ENCODE data around the gene PSMB3.

The PSMB3 gene

DNA sequence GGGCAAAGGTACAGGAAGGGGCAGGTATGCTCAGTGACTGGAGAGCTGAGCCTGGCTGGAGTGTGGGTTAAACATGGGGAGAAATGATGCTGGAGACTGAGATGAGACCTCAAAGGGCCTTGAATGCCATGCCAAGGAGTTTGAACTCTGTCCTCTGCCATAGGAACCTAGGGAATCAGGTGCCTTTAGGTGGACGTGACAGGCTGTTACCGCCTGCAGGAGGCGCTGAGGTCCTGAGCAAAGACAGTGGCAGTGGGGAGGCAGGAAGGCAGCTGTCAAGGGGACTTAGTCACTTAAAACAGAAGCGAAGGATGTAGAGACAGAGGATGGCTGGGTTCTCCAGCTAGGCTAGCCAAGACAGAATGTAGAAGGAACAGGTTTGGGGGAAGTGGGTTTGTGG, 9.1 kb downstream of the PSMB3 start:
- no peak for TF ChIP-seq SUZ12 (IDR thresholded peaks at IDR 0.05; ENCODE audit: extremely low read depth, insufficient read depth, insufficient read length)
- TF ChIP-seq ZNF274 (IDR thresholded peaks at IDR 0.05; ENCODE audit: low read depth, low read length), result no peak
- TF ChIP-seq YY1 (IDR thresholded peaks at IDR 0.05; ENCODE audit: insufficient read depth, insufficient read length), result no peak
- Histone ChIP-seq H3K27me3 (ENCODE audit: insufficient read depth, insufficient read length) (no peaks in the 10 kb centered on the region), H3K4me1 (ENCODE audit: insufficient read depth, insufficient read length) (no peaks in the 10 kb centered on the region), H3K4me3 (ENCODE audit: insufficient read length, low read depth) (no peak overlapping the region), H3K9me3 (ENCODE audit: insufficient read depth, low read length) (no peaks in the 10 kb centered on the region), H3K36me3 (ENCODE audit: insufficient read depth, insufficient read length, low read length) (peaks cover 90% of the 10 kb centered on the region), H3K9ac (ENCODE audit: insufficient read length, low read depth) (no peak overlapping the region)
- DNase-seq (ENCODE audit: low read depth, low spot score), result no peak

DNA sequence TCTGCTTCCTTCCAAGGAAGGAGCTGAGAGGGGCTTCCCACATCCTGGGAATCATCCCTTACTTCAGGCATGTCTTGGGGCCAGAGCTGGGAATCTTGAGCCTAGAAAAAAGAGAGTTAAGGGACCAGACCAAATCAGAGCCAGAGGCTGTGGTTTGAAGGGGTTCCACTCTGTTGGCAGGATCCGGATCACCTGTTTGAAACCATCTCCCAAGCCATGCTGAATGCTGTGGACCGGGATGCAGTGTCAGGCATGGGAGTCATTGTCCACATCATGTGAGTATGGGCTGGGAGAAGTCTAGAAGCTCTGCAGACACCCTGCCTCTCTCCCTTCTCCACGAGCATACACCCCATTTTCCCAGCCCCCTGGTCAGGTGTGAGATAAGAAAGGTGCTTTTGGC, 9.7 kb downstream of the PSMB3 start:
- no peaks in the 10 kb centered on the region for H3K9me3 ChIP-seq (ENCODE audit: insufficient read depth, low read length)
- no peaks in the 10 kb centered on the region for H3K27me3 ChIP-seq (ENCODE audit: insufficient read depth, insufficient read length)
- no peak overlapping the region for H3K4me3 ChIP-seq (ENCODE audit: insufficient read length, low read depth)
- TF ChIP-seq YY1 (IDR thresholded peaks at IDR 0.05; ENCODE audit: insufficient read depth, insufficient read length), result no peak
- no peak for TF ChIP-seq SUZ12 (IDR thresholded peaks at IDR 0.05; ENCODE audit: extremely low read depth, insufficient read depth, insufficient read length)
- TF ChIP-seq ZNF274 (IDR thresholded peaks at IDR 0.05; ENCODE audit: low read depth, low read length), result no peak
- no peak for DNase-seq (ENCODE audit: low read depth, low spot score)
- H3K9ac ChIP-seq (ENCODE audit: insufficient read length, low read depth), result no peak overlapping the region
- no peaks in the 10 kb centered on the region for H3K4me1 ChIP-seq (ENCODE audit: insufficient read depth, insufficient read length)
- peaks cover 90% of the 10 kb centered on the region for H3K36me3 ChIP-seq (ENCODE audit: insufficient read depth, insufficient read length, low read length)

DNA sequence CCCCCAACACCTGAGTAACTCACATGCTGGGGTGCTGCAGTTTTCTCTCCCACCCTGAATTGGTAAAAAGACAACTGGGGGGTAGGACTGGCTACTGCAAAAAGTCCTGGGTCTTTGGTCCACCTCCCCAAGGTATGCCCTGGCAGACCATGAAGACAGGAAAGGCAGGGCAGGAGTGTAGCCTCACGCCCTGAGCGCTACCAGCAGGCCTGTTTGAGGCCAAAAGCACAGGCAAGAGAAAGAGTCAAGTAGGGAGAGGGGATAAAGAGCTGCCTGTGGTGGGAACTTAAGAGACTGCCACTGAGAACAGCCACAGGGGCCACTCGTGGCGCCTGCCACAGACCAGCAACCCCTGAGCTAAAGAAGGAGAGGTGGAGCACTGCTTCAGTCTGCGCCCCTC, 13.8 kb downstream of the PSMB3 start:
- Histone ChIP-seq H3K4me3 (ENCODE audit: insufficient read length, low read depth) (no peak overlapping the region), H3K9ac (ENCODE audit: insufficient read length, low read depth) (no peak overlapping the region), H3K9me3 (ENCODE audit: insufficient read depth, low read length) (no peaks in the 10 kb centered on the region), H3K27me3 (ENCODE audit: insufficient read depth, insufficient read length) (no peaks in the 10 kb centered on the region), H3K36me3 (ENCODE audit: insufficient read depth, insufficient read length, low read length) (peaks cover 93% of the 10 kb centered on the region), H3K4me1 (ENCODE audit: insufficient read depth, insufficient read length) (no peaks in the 10 kb centered on the region)
- TF ChIP-seq ZNF274 (IDR thresholded peaks at IDR 0.05; ENCODE audit: low read depth, low read length) (no peak), YY1 (IDR thresholded peaks at IDR 0.05; ENCODE audit: insufficient read depth, insufficient read length) (no peak), SUZ12 (IDR thresholded peaks at IDR 0.05; ENCODE audit: extremely low read depth, insufficient read depth, insufficient read length) (no peak)
- no peak for DNase-seq (ENCODE audit: low read depth, low spot score)

GRCh38 chr17:38768417-38768816, 15.9 kb downstream of the PSMB3 start:
- DNase-seq (ENCODE audit: low read depth, low spot score), result no peak
- no peak overlapping the region for H3K9ac ChIP-seq (ENCODE audit: insufficient read length, low read depth)
- H3K36me3 ChIP-seq (ENCODE audit: insufficient read depth, insufficient read length, low read length), result peaks cover 97% of the 10 kb centered on the region

DNA sequence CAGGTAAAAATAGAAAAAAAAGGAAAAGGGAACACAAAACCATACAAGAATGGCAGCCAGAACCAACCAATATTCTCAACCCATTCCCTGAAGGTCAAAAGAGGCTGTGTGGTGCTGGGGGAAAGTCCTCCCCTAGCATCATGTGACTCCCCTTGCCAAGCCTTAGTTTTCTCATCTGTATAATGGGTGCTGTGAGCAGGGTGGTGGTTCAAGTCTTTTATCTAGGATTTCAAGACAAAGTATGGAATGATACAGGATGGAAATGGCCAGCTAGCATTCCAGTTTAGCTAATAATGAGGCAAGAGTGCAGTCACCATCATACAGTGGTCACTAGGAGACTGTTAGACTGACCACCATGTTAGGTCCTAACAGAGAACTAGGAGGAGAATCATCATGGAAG, 20.7 kb downstream of the PSMB3 start:
- TF ChIP-seq YY1 (IDR thresholded peaks at IDR 0.05; ENCODE audit: insufficient read depth, insufficient read length) (no peak), ZNF274 (IDR thresholded peaks at IDR 0.05; ENCODE audit: low read depth, low read length) (no peak), SUZ12 (IDR thresholded peaks at IDR 0.05; ENCODE audit: extremely low read depth, insufficient read depth, insufficient read length) (no peak)
- peaks cover 89% of the 10 kb centered on the region for H3K36me3 ChIP-seq (ENCODE audit: insufficient read depth, insufficient read length, low read length)
- no peaks in the 10 kb centered on the region for H3K4me1 ChIP-seq (ENCODE audit: insufficient read depth, insufficient read length)
- DNase-seq (ENCODE audit: low read depth, low spot score), result no peak
- no peaks in the 10 kb centered on the region for H3K27me3 ChIP-seq (ENCODE audit: insufficient read depth, insufficient read length)
- no peaks in the 10 kb centered on the region for H3K9me3 ChIP-seq (ENCODE audit: insufficient read depth, low read length)
- no peak overlapping the region for H3K4me3 ChIP-seq (ENCODE audit: insufficient read length, low read depth)
- H3K9ac ChIP-seq (ENCODE audit: insufficient read length, low read depth), result no peak overlapping the region

More at GRCh38 chr17:38768417-38768816, 15.9 kb downstream of the PSMB3 start:
- TF ChIP-seq SUZ12 (IDR thresholded peaks at IDR 0.05; ENCODE audit: extremely low read depth, insufficient read depth, insufficient read length), result no peak
- no peak for TF ChIP-seq ZNF274 (IDR thresholded peaks at IDR 0.05; ENCODE audit: low read depth, low read length)
- no peak for TF ChIP-seq YY1 (IDR thresholded peaks at IDR 0.05; ENCODE audit: insufficient read depth, insufficient read length)
- Histone ChIP-seq H3K4me1 (ENCODE audit: insufficient read depth, insufficient read length) (no peaks in the 10 kb centered on the region), H3K4me3 (ENCODE audit: insufficient read length, low read depth) (no peak overlapping the region), H3K9me3 (ENCODE audit: insufficient read depth, low read length) (no peaks in the 10 kb centered on the region), H3K27me3 (ENCODE audit: insufficient read depth, insufficient read length) (no peaks in the 10 kb centered on the region)

- no peaks in the 10 kb centered on the region for H3K27me3 ChIP-seq (ENCODE audit: insufficient read depth, insufficient read length)
- peaks cover 89% of the 10 kb centered on the region for H3K36me3 ChIP-seq (ENCODE audit: insufficient read depth, insufficient read length, low read length)
- no peaks in the 10 kb centered on the region for H3K4me1 ChIP-seq (ENCODE audit: insufficient read depth, insufficient read length)
- no peak for DNase-seq (ENCODE audit: low read depth, low spot score)
- H3K9ac ChIP-seq (ENCODE audit: insufficient read length, low read depth), result no peak overlapping the region
- no peak overlapping the region for H3K4me3 ChIP-seq (ENCODE audit: insufficient read length, low read depth)
- H3K9me3 ChIP-seq (ENCODE audit: insufficient read depth, low read length), result no peaks in the 10 kb centered on the region
- TF ChIP-seq YY1 (IDR thresholded peaks at IDR 0.05; ENCODE audit: insufficient read depth, insufficient read length) (no peak), SUZ12 (IDR thresholded peaks at IDR 0.05; ENCODE audit: extremely low read depth, insufficient read depth, insufficient read length) (no peak), ZNF274 (IDR thresholded peaks at IDR 0.05; ENCODE audit: low read depth, low read length) (no peak)
Measured at GRCh38 chr17:38777641-38778250, 25.2 kb downstream of the PSMB3 start.

- Histone ChIP-seq H3K4me1 (ENCODE audit: insufficient read depth, insufficient read length) (no peaks in the 10 kb centered on the region), H3K27me3 (ENCODE audit: insufficient read depth, insufficient read length) (no peaks in the 10 kb centered on the region), H3K9me3 (ENCODE audit: insufficient read depth, low read length) (no peaks in the 10 kb centered on the region), H3K4me3 (ENCODE audit: insufficient read length, low read depth) (no peak overlapping the region), H3K36me3 (ENCODE audit: insufficient read depth, insufficient read length, low read length) (peaks cover 93% of the 10 kb centered on the region), H3K9ac (ENCODE audit: insufficient read length, low read depth) (no peak overlapping the region)
- DNase-seq (ENCODE audit: low read depth, low spot score), result no peak
- TF ChIP-seq SUZ12 (IDR thresholded peaks at IDR 0.05; ENCODE audit: extremely low read depth, insufficient read depth, insufficient read length), result no peak
- no peak for TF ChIP-seq ZNF274 (IDR thresholded peaks at IDR 0.05; ENCODE audit: low read depth, low read length)
- TF ChIP-seq YY1 (IDR thresholded peaks at IDR 0.05; ENCODE audit: insufficient read depth, insufficient read length), result no peak
Measured at GRCh38 chr17:38779965-38780752, 27.6 kb downstream of the PSMB3 start.
